GM21825 (cell line): ENCODE data around the gene GABRB1.
"Not testable (repeated sequence)": the region's sequence is repeated elsewhere in the genome, so short reads cannot be mapped to it uniquely, and the experiment has no call there.

Experiments used
- ATAC-seq: cut with Tn5 transposase; IDR thresholded peaks from one replicate; pipeline ENCODE4 v1.9.1; 2021; ENCODE audit warnings: mild to moderate bottlenecking, moderate library complexity; ENCODE audit not compliant: unreplicated experiment

The GABRB1 gene

GRCh38 chr4:47378021-47378530, 346.7 kb downstream of the GABRB1 start:
- not testable (repeated sequence) for ATAC-seq

DNA sequence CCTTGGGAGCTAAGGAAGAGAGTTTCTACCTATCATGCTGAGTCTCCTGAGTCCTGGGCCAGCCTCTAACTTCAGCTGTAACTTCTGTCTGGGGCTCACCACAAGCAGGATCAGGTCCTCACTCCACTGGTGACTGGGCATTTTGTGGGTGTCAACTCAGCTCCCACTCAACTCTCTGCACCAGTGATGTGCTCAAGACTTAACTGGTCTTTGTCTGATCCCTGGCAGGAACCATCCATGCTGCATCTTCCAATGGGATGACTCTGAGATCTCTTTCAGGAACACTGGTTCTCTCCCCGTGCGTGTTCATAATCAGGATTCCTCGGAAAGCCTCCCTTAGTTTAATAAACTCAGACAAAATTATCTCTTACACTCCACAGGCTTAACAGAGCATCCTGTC, 349.8 kb downstream of the GABRB1 start:
- no peak for ATAC-seq

GRCh38 chr4:47382846-47383360, 351.5 kb downstream of the GABRB1 start:
- ATAC-seq: no peak

GRCh38 chr4:47383829-47384427, 352.6 kb downstream of the GABRB1 start:
- no peak for ATAC-seq

DNA sequence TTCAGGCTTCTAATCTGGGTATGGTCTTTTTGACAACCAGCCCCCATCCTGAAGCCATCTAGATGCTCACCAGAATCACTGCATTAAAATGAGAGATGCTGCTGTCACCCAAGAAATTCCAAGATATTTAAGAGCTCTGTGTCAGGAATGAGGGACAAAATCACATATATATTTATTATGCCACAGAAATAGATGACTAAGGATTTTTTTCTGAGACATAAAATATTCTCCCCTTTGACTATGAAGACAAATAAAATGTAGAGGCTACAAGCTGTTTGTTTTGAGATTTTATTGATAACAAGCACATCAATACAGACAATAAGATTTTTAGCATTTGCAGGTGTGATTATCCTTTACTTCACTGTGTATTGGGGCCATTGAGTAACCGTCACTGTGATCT, 354.8 kb downstream of the GABRB1 start:
- no peak for ATAC-seq

DNA sequence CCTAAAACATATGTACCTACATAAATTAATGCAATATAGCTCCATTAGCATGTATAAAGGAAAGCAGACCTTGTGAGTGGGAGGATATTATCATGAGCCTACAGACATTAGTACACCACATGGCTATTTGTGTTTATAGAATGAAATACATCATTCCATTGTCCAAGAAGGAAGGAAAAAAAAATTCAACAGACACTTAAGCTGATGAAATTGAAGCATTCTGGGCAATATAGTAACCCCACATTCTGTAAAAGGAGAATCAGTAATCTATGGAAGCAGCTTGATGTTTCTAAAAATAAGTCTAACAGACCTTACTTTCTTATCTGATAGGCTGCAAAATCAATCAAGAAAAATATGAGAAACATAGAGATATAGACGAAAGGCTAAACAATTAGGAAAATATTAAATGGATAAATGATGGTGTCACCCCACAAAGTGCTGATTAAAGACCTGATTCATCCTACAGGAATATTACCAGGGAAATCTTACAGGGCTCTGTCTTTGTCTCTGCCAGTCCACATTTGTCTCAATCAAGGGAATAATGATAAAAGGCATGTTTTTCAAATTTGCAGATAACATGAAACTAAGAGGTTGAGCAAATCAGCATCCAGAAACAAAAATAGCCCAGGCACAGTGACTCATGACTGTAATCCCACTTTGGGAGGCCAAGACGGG, 355.3 kb downstream of the GABRB1 start:
- ATAC-seq: no peak

DNA sequence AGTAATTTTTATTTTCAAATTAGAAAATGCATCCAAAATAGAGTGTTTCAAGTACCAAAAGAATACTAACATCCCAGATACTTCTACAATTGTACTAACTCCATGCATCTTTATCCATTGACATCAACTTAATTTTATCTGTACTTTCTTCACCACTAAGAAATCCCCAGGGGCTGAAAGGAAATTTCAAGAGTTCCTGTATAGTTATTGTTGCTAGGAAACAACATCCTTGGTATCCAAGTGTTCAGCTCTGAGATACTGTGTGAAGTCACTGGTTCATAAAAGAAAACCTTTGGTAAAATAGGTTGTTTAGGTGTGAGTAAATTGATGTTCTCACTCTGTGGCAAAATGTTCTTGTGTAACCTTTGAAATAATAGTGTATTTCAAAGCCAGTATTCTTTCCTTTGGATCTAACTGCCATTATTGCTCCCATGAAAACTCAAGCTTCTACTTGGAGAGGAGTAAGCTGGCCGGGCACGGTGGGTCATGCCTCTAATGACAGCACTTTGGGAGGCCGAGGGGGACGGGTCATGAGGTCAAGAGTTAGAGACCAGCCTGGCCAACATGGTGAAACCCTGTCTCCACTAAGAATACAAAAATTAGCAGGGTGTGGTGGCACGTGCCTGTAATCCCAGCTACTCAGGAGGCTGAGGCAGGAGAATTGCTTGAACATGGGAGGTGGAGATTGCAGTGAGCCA, 359.2 kb downstream of the GABRB1 start:
- no peak for ATAC-seq

GRCh38 chr4:47391256-47391655, 359.9 kb downstream of the GABRB1 start:
- ATAC-seq: no peak

DNA sequence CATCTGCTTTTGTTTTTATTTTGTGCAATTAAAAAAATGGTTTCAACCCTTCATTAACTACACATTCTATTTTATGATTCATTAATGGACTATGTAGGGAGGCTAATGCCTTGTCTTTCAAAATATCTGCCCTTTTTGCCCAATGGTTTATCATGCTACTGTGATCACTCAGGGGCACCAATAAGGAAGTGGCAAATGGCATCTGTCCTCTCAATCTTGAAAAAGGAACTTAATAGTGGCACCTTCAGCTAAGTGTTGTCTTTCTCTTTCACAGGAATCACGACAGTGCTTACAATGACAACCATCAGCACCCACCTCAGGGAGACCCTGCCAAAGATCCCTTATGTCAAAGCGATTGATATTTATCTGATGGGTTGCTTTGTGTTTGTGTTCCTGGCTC, 375.0 kb downstream of the GABRB1 start:
- no peak for ATAC-seq

- ATAC-seq: no peak
These were observed 378.9 kb downstream of the GABRB1 start for GRCh38 chr4:47410271-47410670.

- ATAC-seq: no peak
These were observed 382.2 kb downstream of the GABRB1 start for GRCh38 chr4:47413521-47413920.

- no peak for ATAC-seq
These were observed 384.4 kb downstream of the GABRB1 start for GRCh38 chr4:47415719-47416118.

DNA sequence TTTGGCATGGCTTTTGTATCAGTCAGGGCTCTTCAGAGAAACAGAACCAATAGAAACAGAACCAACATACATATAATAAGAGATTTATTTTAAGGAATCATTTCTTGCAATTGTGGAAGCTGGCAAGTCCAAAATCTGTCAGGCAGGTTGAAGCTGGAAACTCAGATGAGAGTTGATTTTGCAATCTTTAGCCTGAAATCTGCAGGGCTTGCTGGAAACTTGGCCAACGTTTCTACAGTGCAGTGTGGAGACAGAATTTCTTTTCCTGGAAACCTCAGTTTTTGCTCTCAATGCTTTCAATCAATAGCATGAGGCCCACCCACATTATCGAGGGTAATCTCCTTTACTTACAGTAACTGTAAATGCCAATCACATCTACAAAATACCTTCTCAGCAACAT, 386.8 kb downstream of the GABRB1 start:
- no peak for ATAC-seq

DNA sequence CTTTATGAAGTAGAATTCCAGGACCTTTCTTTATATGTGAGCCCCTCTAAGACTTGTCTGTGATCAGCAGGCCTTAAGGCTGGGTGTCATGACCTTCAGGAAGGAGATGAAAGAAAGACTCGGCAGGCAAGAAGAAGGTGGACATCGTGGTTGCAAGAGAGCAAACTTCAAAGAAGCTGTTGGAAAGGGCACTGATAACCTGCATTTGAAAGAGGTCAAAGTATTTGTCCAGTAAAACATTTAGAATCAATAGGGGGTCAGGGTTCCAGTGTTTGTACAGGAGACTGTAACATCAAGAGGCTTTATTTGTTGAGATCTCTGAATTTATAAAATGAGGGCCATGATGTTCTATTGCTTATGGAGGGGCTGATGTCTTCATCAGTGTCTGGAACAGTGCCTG, 387.9 kb downstream of the GABRB1 start:
- ATAC-seq: no peak

DNA sequence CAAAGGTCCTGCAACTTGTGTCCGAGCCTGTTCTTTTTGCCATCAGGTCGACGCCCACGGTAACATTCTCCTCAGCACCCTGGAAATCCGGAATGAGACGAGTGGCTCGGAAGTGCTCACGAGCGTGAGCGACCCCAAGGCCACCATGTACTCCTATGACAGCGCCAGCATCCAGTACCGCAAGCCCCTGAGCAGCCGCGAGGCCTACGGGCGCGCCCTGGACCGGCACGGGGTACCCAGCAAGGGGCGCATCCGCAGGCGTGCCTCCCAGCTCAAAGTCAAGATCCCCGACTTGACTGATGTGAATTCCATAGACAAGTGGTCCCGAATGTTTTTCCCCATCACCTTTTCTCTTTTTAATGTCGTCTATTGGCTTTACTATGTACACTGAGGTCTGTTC, 394.3 kb downstream of the GABRB1 start:
- no peak for ATAC-seq

DNA sequence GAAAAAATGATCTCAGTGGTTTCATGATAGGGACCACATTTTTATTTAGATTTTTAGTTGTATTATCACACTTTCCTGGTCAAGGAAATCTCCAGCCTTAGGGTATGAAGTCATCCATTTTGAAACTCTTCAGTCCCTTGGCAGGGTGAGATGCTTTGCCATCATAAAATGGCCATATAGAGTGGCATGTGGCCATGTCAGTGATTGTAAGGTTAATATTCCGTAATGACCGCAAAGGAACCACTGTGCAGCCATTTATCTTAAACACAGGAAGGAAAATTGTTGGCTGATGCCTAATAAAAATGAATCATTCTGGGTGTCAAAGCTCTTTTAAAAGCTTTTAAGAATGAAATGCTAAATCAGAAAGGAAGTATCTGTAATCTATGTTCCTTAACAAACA, 396.6 kb downstream of the GABRB1 start:
- no peak for ATAC-seq

GRCh38 chr4:47432749-47433148, 401.4 kb downstream of the GABRB1 start:
- no peak for ATAC-seq

DNA sequence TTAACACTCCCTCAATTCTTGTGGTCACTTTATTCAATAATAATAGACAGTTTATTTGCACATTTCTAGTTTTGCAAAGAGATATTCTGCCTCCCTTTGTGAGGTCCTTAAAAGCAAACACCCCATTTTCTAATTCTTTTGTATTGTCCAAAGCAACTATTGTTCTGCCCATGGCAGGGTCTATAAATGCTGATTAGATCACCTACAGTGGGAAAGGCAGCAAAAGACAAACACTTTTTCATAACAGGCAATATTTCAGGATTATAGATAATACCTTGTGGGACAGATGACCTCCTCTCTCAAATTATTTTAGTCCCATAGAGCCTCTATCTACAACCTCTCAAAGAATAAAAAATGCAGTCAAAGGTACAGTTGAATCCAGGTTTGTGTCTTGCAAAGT, 403.6 kb downstream of the GABRB1 start:
- ATAC-seq: no peak

DNA sequence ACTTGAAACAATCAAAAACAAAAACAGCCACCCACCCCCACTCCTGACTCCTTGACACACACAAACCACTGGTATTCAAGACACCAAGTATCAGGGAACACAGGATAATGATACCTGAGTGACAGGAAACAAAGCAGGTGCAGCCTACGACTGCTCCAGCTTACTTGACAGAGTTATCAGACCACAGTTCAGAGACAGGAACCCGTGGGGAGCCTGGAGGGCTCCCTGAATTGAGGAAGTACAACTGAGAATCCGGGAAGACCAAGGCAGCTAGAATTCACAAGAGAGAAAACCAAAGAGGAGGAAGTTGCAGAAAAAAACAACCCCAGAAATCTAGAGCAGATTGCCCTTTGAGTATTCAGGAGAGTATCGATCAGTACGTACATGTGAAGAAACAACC, 411.6 kb downstream of the GABRB1 start:
- ATAC-seq: peak; percentile 86

GRCh38 chr4:47444031-47444430, 412.7 kb downstream of the GABRB1 start:
- no peak for ATAC-seq

GRCh38 chr4:47451657-47452056, 420.3 kb downstream of the GABRB1 start:
- no peak for ATAC-seq

DNA sequence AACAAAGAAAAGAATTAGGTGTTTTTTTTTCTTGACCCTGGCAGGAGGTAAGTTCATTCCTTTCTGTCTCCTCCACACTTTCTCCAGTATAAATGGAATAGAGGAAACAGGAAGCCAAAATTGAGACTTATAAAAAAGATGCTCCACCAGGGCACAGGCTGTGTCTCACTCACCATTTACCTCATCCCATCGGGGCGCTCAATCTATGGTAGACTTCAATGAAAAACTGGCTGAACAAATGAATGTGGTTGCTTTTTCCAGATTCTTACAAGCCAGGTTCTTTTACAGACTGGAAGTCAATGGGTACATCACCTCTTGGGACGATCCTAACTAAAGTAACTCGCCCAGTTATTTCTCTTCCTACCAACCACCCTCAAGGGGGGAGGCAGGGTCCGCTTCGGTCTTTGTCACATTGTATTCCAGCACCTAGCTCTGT, 431.4 kb downstream of the GABRB1 start:
- ATAC-seq: peak; percentile 3
